ENCODE measurements around the gene CASQ2.

Gene CASQ2

GRCh38 chr1:115655916-115656315 lies 112.6 kb downstream of the CASQ2 start:
- no peak for DNase-seq

GRCh38 chr1:115655306-115655663 lies 113.2 kb downstream of the CASQ2 start:
- DNase-seq = no peak

GRCh38 chr1:115654663-115655305 lies 113.7 kb downstream of the CASQ2 start:
- DNase-seq = no peak

GRCh38 chr1:115654125-115654524 lies 114.4 kb downstream of the CASQ2 start:
- no peak for DNase-seq

GRCh38 chr1:115652236-115652788 lies 116.2 kb downstream of the CASQ2 start:
- no peak for DNase-seq

- DNase-seq = no peak
Observed at GRCh38 chr1:115651391-115651790, 117.1 kb downstream of the CASQ2 start.

- DNase-seq = no peak
Observed at GRCh38 chr1:115650961-115651360, 117.6 kb downstream of the CASQ2 start.
